Esophagus squamous epithelium (tissue), 5 donors: ENCODE results near the gene USP8. TPM values are rescaled to one million over a fixed set of nuclear protein-coding genes. Genes with fewer than 3 reads are reported as not detected.

Experiments
- DNase-seq: peaks from one replicate; lab custom pipeline; 2025; lab: John Stamatoyannopoulos, UW
- H3K27ac ChIP-seq, 4 donors: fragments of 200-600 bp; sonication (generic); one replicate each; pipeline ENCODE4 v1.5.1; 2016 to 2019; ENCODE audit warnings: mild to moderate bottlenecking in 1 of 4
- H3K27me3 ChIP-seq, 4 donors: fragments of 200-600 bp; sonication (generic); 1 replicate in 3 of 4; 2 replicates in 1 of 4; pipeline versions ENCODE4 v1.5.1 to v1.6.0; 2017 to 2021; ENCODE audit warnings: antibody characterized with exemption in 1 of 4
- H3K36me3 ChIP-seq, 3 donors: fragments of 200-600 bp; sonication (generic); one replicate each; pipeline ENCODE4 v1.5.1; 2016 to 2019
- H3K4me1 ChIP-seq, 3 donors: fragments of 200-600 bp; sonication (generic); one replicate each; pipeline ENCODE4 v1.5.1; 2017 to 2019
- H3K4me3 ChIP-seq, 4 donors: fragments of 200-600 bp; sonication (generic); 1 replicate in 3 of 4; 2 replicates in 1 of 4; pipeline ENCODE4 v1.5.1; 2016 to 2019; ENCODE audit warnings: mild to moderate bottlenecking in 2 of 4, moderate library complexity in 1 of 4
- H3K9me3 ChIP-seq, 3 donors: fragments of 200-600 bp; sonication (generic); one replicate each; pipeline ENCODE4 v1.5.1; 2016 to 2019
- POLR2A ChIP-seq, 4 donors: fragments of 450-650 bp; IDR thresholded peaks; one replicate each; pipeline ENCODE4 v1.6.1; 2017; ENCODE audit warnings: antibody characterized with exemption in 4 of 4, mild to moderate bottlenecking in 4 of 4, moderate library complexity in 3 of 4
- WGBS, 2 donors: methylation state at CpG; one replicate each; pipeline ENCODE4 v1.1.5; 2018; 5-methylcytosine and 5-hydroxymethylcytosine counted together
- intact Hi-C: fragments of 100-400 bp; cut with DNase I; formaldehyde crosslinking; loops from one replicate; pipeline ENCODE4 v1.15.0; 2022
- small RNA-seq, 4 donors: library from RNA; depleted of rRNA; stranded (forward); fragments of <200 nt; gene quantifications; one replicate each; pipeline ENCODE3, GENCODE V24; 2016
- total RNA-seq, 4 donors: library from RNA; depleted of rRNA; stranded (reverse); fragments of >200 nt; gene quantifications; one replicate each; pipeline ENCODE4 v1.1.0, GENCODE V29; 2016
- TF ChIP-seq, protein P1 (sequence below), 6 experiments: fragments of 450-650 bp in 4 of 6; fragments of 200-600 bp in 2 of 6; sonication (generic) in 2 of 6; IDR thresholded peaks; one replicate each; pipeline ENCODE4 v1.5.1; 2016 to 2019; ENCODE audit warnings: antibody characterized with exemption in 6 of 6, mild to moderate bottlenecking in 4 of 6, moderate library complexity in 4 of 6
- donor health status: DM: yes; HTN: yes; CAD: no.

Gene USP8
- total RNA-seq, 4 donors from 2014 or later, result 32.3 to 48.1 (median 43.8) TPM

DNA sequence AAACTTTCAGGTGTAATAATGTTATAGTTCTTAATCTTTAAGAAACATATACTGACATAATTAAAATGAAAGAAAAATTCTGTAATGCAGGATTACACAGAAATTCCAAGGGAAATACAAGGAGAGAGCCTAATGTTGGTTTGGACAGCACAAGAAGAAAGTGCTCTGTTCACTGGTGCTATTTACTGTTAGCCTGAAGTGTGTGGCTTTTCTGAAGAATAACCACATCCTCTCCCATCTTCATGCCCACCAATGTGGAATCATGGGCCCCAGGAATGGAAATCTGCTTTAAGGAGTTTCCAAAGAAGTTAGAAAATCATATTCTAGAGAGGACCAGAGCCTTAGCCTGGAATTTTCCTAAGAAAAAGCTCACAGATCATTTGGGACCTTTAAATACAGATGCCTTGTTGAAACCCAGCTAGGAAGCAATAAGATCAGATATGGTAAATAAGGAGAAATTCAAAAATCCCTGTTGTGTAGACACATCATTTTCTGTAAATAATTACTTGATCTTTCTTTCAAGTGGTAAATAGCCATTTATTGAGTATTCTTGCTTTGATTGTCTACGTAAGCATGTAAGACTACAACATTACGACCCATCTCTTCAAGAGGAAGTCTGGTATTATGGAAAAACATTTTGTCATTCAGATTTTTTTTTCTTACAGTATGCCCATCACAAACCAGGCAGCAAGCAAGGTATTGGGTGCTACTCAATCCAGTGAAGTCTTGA lies 132.6 kb downstream of the USP8 start:
- 88 to 98% methylated on average over 2 of the region's 2 CpGs for WGBS, 2 donors
- Histone ChIP-seq H3K4me1 (no peaks in the 10 kb centered on the region), H3K27me3 (no peaks in the 10 kb centered on the region), H3K4me3 (no peak overlapping the region), H3K9me3 (no peaks in the 10 kb centered on the region), H3K27ac (no peak overlapping the region), H3K36me3 (peaks cover 0 to 53% (median 10%) of the 10 kb centered on the region in 3 donors)
- DNase-seq, result no peak
- intact Hi-C loops, result no loop called here
- TF ChIP-seq POLR2A (IDR thresholded peaks at IDR 0.05), result no peak
- TF ChIP-seq, protein P1, sequence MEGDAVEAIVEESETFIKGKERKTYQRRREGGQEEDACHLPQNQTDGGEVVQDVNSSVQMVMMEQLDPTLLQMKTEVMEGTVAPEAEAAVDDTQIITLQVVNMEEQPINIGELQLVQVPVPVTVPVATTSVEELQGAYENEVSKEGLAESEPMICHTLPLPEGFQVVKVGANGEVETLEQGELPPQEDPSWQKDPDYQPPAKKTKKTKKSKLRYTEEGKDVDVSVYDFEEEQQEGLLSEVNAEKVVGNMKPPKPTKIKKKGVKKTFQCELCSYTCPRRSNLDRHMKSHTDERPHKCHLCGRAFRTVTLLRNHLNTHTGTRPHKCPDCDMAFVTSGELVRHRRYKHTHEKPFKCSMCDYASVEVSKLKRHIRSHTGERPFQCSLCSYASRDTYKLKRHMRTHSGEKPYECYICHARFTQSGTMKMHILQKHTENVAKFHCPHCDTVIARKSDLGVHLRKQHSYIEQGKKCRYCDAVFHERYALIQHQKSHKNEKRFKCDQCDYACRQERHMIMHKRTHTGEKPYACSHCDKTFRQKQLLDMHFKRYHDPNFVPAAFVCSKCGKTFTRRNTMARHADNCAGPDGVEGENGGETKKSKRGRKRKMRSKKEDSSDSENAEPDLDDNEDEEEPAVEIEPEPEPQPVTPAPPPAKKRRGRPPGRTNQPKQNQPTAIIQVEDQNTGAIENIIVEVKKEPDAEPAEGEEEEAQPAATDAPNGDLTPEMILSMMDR (IDR thresholded peaks at IDR 0.05), result no peak

DNA sequence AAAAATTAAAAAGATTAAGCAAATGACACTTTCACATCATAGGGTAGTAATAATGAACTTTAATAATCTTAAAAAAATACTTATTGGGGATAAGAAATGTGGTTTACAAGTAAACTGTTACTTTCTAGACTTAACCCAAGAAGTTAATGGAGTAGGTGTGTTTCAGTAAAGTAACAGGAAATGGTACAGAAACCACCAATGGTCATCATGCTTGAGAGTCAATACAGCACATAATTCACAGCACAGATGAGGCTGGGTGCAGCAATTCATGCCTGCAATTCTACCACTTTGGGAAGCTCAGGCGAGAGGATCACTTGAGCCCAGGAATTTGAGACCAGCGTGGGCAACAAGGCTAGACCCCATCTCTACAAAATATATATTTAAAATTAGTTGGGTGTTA lies 133.8 kb downstream of the USP8 start:
- TF ChIP-seq, protein P1 (IDR thresholded peaks at IDR 0.05), result no peak
- TF ChIP-seq POLR2A (IDR thresholded peaks at IDR 0.05), result no peak
- 96 to 100% methylated on average over 1 to 2 of the region's 2 CpGs for WGBS, 2 donors
- Histone ChIP-seq H3K4me3 (no peak overlapping the region), H3K27me3 (no peaks in the 10 kb centered on the region), H3K4me1 (no peaks in the 10 kb centered on the region), H3K27ac (no peak overlapping the region), H3K36me3 (peaks cover 0 to 65% (median 10%) of the 10 kb centered on the region in 3 donors), H3K9me3 (no peaks in the 10 kb centered on the region)
- no peak for DNase-seq
- intact Hi-C loops, result no loop called here

DNA sequence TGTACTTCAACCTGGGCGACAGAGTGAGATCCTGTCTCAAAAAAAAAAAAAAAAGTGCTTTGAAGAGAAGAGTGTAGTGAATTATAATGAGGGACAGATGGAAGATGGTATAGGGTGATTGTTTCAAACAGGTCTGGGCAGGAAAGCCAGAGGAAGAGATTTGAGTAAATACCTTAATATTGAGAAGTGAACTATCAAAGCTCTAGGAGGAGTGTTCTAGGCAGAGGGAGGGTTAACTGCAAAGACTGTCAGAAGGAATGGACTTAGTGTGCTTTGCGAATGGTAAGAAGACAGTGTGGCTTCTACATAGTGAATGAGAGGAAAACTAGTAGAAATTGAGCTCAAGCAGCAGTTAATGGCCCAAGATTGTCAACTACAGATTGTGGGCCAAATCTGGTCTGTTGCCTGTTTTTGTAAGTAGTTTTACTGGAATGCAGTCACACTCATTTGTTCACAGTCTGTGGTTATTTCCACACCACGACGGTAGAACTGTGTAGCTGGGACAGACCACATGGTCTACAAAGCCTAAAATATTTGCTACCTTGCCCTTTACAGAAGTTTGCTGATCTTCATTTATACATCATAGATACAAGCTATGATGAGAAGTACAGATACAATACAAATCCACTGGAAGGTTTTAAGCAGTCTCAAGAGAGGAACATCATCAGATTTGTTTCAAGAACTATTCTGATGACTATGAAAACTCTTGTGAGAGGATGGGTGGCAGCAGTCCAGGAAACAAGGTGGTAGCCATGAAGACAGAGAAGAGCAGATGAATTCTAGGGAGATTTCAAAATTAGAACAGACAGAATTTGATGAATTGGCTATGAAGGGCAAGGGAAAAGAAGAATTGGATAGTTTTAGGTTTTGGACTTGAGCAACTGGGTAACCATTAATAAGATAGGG lies 138.8 kb downstream of the USP8 start:
- Histone ChIP-seq H3K27ac (no peak overlapping the region), H3K9me3 (no peaks in the 10 kb centered on the region), H3K4me3 (no peak overlapping the region), H3K27me3 (no peaks in the 10 kb centered on the region), H3K36me3 (peaks cover 0 to 93% (median 4%) of the 10 kb centered on the region in 3 donors), H3K4me1 (no peaks in the 10 kb centered on the region)
- TF ChIP-seq, protein P1 (IDR thresholded peaks at IDR 0.05), result no peak
- no peak for TF ChIP-seq POLR2A (IDR thresholded peaks at IDR 0.05)
- DNase-seq, result no peak
- intact Hi-C loops, result no loop called here
- 81% methylated on average over 4 of the region's 4 CpGs for WGBS, 2 donors

DNA sequence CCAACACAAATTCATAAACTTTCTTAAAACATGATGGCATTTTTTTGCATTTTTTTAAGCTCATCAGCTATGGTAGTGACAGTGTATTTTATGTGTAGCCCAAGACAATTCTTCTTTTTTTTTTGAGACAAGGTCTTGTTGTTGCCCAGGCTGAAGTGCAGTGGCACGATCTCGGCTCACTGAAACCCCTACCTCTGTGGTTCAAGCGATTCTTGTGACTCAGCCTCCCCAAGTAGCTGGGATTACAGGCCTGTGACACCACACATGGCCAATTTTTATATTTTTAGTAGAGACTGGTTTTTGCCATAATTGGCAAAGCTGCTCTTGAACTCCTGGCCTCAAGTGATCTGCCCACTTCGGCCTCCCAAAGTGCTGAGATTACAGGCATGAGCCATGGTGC lies 139.6 kb downstream of the USP8 start:
- H3K27me3 ChIP-seq, result no peaks in the 10 kb centered on the region
- WGBS, 2 donors, result 92 to 95% methylated on average over 3 to 4 of the region's 4 CpGs
- no peak overlapping the region for H3K4me3 ChIP-seq
- no peaks in the 10 kb centered on the region for H3K4me1 ChIP-seq
- peaks cover 0 to 93% (median 8%) of the 10 kb centered on the region in 3 donors for H3K36me3 ChIP-seq
- no peaks in the 10 kb centered on the region for H3K9me3 ChIP-seq
- no peak overlapping the region for H3K27ac ChIP-seq
- intact Hi-C loops, result no loop called here
- DNase-seq, result no peak
- no peak for TF ChIP-seq POLR2A (IDR thresholded peaks at IDR 0.05)
- TF ChIP-seq, protein P1 (IDR thresholded peaks at IDR 0.05), result no peak

Small RNA genes within 50 kb of the gene (small RNA-seq; reads per million reads assigned to genes)
- 0 to 0.54 (median 0.16) reads per million in 4 donors for gene RNA5SP395

Other genes with a start within 250 kb of the USP8 start
- gene SLC27A2, start 242.2 kb upstream of the USP8 start, total RNA-seq, result 1 to 10 TPM; 2.2 to 9.4 (median 3.8) TPM
- gene HDC, start 158.7 kb upstream of the USP8 start, total RNA-seq, result 1 to 10 TPM in 1 of 4 donors, under 1 TPM in 1, not detected in 2; 0.26 to 4.4 TPM
- 10 to 100 TPM in 3 of 4 donors, 1 to 10 TPM in 1; 9.2 to 21.6 (median 16.3) TPM for gene GABPB1, start 69.2 kb upstream of the USP8 start, total RNA-seq
- under 1 TPM in 1 of 4 donors, not detected in 3; 0.95 TPM for gene USP50, start 122.3 kb downstream of the USP8 start, total RNA-seq